Hepatocyte (in vitro differentiated cells): Measurements from ENCODE around the gene FBP1. TPM values are rescaled to one million over a fixed set of nuclear protein-coding genes. Genes with fewer than 3 reads are reported as not detected.

Source experiments
- DNase-seq: peaks from one replicate; pipeline ENCODE4 v3.0.0-alpha.2; 2016; ENCODE audit warnings: low spot score
- H2AFZ ChIP-seq: fragments of 200-600 bp; sonication (generic); 2 replicates; pipeline ENCODE4 v1.6.0; 2016; ENCODE audit warnings: antibody characterized with exemption, mild to moderate bottlenecking
- H3K27ac ChIP-seq: fragments of 200-600 bp; sonication (generic); 2 replicates; pipeline ENCODE4 v1.5.1; 2016; ENCODE audit warnings: mild to moderate bottlenecking
- H3K27me3 ChIP-seq: fragments of 200-600 bp; sonication (generic); 2 replicates; pipeline ENCODE4 v1.6.1; 2016
- H3K36me3 ChIP-seq: fragments of 200-600 bp; sonication (generic); replicated peaks from 2 replicates; pipeline ENCODE4 v1.5.1; 2016; ENCODE audit warnings: low read depth; ENCODE audit not compliant: insufficient read depth
- H3K4me1 ChIP-seq: fragments of 200-600 bp; sonication (generic); 2 replicates; pipeline ENCODE4 v1.5.1; 2016; ENCODE audit warnings: mild to moderate bottlenecking, moderate library complexity; ENCODE audit not compliant: insufficient read depth
- H3K4me2 ChIP-seq: fragments of 200-600 bp; sonication (generic); 2 replicates; pipeline ENCODE4 v1.6.0; 2016
- H3K4me3 ChIP-seq: fragments of 200-600 bp; sonication (generic); 2 replicates; pipeline ENCODE4 v1.5.1; 2016; ENCODE audit warnings: mild to moderate bottlenecking
- H3K79me2 ChIP-seq: fragments of 200-600 bp; sonication (generic); 2 replicates; pipeline ENCODE4 v1.6.0; 2017; ENCODE audit warnings: mild to moderate bottlenecking
- H3K9me2 ChIP-seq: fragments of 200-600 bp; sonication (generic); replicated peaks from 2 replicates; pipeline ENCODE4 v1.6.0; 2017; ENCODE audit warnings: mild to moderate bottlenecking; ENCODE audit not compliant: insufficient read depth
- H3K9me3 ChIP-seq: fragments of 200-600 bp; sonication (generic); 2 replicates; pipeline ENCODE4 v1.5.1; 2016; ENCODE audit warnings: low read depth, mild to moderate bottlenecking
- H4K20me1 ChIP-seq: fragments of 200-600 bp; sonication (generic); 2 replicates; pipeline ENCODE4 v1.6.0; 2016; ENCODE audit warnings: mild to moderate bottlenecking; ENCODE audit not compliant: insufficient read depth, poor library complexity, severe bottlenecking
- EZH2 ChIP-seq: fragments of 200-600 bp; sonication (generic); IDR thresholded peaks from 2 replicates; pipeline ENCODE4 v1.6.1; 2016; ENCODE audit warnings: antibody characterized with exemption, mild to moderate bottlenecking, borderline replicate concordance
- EZH2phosphoT487 ChIP-seq: fragments of 200-600 bp; sonication (generic); IDR thresholded peaks from one replicate; pipeline ENCODE4 v1.6.1; 2018; ENCODE audit warnings: antibody characterized with exemption, mild to moderate bottlenecking, low read depth, moderate library complexity; ENCODE audit not compliant: unreplicated experiment, severe bottlenecking
- WGBS: methylation state at CpG from one replicate; pipeline ENCODE4 v1.1.6; 2016; ENCODE audit warnings: low lambda C conversion rate; ENCODE audit errors: missing lambda C conversion rate; 5-methylcytosine and 5-hydroxymethylcytosine counted together
- polyA plus RNA-seq: library from polyadenylated mRNA; unstranded; fragments of >200 nt; fragmentation: Nextera tagmentation; extraction: Ambion mirVana; gene quantifications from 2 replicates; pipeline ENCODE4 v1.2.1, GENCODE V29; 2016
- total RNA-seq: library from RNA; depleted of rRNA; stranded (reverse); fragments of >200 nt; gene quantifications from 2 replicates; pipeline ENCODE4 v1.2.3, GENCODE V29; 2014
- TF ChIP-seq, protein P1 (sequence below): fragments of 200-600 bp; sonication (generic); IDR thresholded peaks from 2 replicates; pipeline ENCODE4 v1.5.1; 2016; ENCODE audit warnings: antibody characterized with exemption, mild to moderate bottlenecking; ENCODE audit not compliant: poor library complexity

The FBP1 gene
- total and polyA plus RNA-seq, 2 experiments from 2014 or later, result 31.2 to 65.3 TPM

DNA sequence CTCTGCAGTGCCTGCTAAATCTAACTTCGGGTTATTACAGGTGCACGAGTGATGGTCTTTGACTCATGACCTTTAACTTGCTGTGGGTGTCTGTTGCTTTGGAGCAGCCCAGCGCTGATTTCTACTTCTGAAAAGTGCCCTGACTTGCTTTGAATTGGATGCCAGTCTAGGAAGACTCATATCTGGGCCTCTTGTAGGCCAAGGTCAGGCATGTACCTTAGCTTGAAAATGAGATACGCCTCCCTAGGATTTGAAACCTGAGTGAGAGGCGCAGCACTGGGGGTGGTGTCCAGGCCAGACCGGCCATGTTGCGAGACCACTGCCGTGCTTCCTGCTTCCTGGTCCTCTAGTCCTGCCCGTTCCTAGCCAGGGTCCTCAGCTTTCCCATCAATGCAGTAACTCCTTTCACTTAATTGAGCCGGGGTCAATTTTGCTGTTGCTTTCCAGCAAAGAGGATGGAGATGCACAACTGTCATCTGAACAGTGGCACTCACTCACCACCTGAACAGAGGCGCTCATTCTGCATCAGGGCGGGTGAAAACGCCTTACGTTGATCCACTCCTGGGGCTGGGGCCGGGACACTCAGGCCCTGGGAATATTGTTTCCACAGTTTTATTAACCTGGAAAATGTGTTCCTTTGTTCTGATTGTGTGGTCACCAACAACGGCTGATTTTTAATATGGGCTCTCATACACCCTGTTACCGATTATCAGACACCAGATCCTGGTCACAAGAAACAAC, 70.2 kb downstream of the FBP1 start:
- no peak overlapping the region for H3K4me2 ChIP-seq
- H3K9me2 ChIP-seq, result no peaks in the 10 kb centered on the region
- no peaks in the 10 kb centered on the region for H3K36me3 ChIP-seq
- WGBS, result 94% methylated on average over 17 of the region's 17 CpGs
- no peaks in the 10 kb centered on the region for H4K20me1 ChIP-seq
- H3K27me3 ChIP-seq, result no peaks in the 10 kb centered on the region
- no peaks in the 10 kb centered on the region for H3K79me2 ChIP-seq
- no peaks in the 10 kb centered on the region for H3K9me3 ChIP-seq
- TF ChIP-seq EZH2 (no peak), EZH2phosphoT487 (no peak)
- TF ChIP-seq, protein P1, sequence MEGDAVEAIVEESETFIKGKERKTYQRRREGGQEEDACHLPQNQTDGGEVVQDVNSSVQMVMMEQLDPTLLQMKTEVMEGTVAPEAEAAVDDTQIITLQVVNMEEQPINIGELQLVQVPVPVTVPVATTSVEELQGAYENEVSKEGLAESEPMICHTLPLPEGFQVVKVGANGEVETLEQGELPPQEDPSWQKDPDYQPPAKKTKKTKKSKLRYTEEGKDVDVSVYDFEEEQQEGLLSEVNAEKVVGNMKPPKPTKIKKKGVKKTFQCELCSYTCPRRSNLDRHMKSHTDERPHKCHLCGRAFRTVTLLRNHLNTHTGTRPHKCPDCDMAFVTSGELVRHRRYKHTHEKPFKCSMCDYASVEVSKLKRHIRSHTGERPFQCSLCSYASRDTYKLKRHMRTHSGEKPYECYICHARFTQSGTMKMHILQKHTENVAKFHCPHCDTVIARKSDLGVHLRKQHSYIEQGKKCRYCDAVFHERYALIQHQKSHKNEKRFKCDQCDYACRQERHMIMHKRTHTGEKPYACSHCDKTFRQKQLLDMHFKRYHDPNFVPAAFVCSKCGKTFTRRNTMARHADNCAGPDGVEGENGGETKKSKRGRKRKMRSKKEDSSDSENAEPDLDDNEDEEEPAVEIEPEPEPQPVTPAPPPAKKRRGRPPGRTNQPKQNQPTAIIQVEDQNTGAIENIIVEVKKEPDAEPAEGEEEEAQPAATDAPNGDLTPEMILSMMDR, result no peak
- no peak overlapping the region for H3K4me3 ChIP-seq
- no peak for DNase-seq
- H3K27ac ChIP-seq, result no peak overlapping the region
- no peak overlapping the region for H2AFZ ChIP-seq
- H3K4me1 ChIP-seq, result no peaks in the 10 kb centered on the region

DNA sequence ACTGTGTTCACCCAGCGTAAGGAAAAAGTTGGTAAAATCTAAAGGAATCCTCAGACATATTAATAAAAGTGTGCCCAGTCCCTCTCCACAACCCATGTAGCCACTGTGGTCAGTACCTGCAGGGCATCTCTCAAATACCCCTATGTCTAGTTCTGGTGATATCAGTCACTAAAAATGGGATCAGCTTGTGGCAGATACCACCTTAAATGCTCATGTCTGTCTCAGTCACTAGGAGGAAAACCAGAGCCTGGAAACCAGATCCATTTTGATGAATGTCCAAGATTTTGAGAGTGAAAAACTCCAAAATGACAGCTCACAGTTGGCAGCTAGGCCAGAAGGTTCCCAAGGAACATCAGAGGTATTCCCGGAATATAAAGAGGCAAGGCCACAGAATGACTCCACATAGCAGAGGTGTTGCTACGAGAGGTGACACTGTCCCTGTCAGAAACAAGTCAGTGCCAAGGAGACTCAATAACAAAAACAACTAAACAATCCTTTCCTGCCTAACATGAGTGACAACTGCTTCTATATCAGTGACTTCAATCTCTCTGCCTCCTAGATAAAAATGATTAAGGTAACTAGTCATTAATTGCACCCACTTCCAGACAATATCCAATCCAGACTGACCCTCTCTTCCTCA, 70.9 kb downstream of the FBP1 start:
- no peak overlapping the region for H3K4me3 ChIP-seq
- 81% methylated on average over 3 of the region's 3 CpGs for WGBS
- H3K4me2 ChIP-seq, result no peak overlapping the region
- no peaks in the 10 kb centered on the region for H3K36me3 ChIP-seq
- no peaks in the 10 kb centered on the region for H3K9me2 ChIP-seq
- no peak overlapping the region for H3K27ac ChIP-seq
- DNase-seq, result no peak
- H3K9me3 ChIP-seq, result no peaks in the 10 kb centered on the region
- H3K79me2 ChIP-seq, result no peaks in the 10 kb centered on the region
- TF ChIP-seq, protein P1, result no peak
- no peaks in the 10 kb centered on the region for H4K20me1 ChIP-seq
- H2AFZ ChIP-seq, result no peak overlapping the region
- no peaks in the 10 kb centered on the region for H3K27me3 ChIP-seq
- no peaks in the 10 kb centered on the region for H3K4me1 ChIP-seq

DNA sequence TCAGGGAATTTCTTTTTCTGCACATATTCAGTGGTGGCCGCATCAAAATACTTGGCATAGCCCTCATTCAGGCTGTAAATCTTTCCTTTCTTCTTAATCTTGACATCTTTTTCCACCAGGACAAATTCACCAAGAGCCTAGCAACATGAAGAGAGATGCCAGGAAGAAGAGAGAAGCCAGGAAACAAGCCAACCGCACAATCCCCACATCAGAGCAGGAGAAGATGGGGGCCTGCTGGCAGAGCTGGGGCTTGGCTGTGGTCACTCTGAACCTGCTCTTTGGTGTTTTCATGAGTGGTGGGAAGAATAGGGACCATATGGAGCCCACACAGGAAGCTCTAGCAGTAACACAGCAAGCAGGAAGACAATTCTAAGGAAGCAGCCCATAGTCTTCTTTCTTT, 72.0 kb downstream of the FBP1 start:
- no peak overlapping the region for H3K27ac ChIP-seq
- H2AFZ ChIP-seq, result no peak overlapping the region
- 100% methylated on average over 2 of the region's 2 CpGs for WGBS
- DNase-seq, result no peak
- no peak overlapping the region for H3K4me3 ChIP-seq
- no peaks in the 10 kb centered on the region for H3K9me3 ChIP-seq
- no peaks in the 10 kb centered on the region for H3K79me2 ChIP-seq
- H3K36me3 ChIP-seq, result no peaks in the 10 kb centered on the region
- no peaks in the 10 kb centered on the region for H3K4me1 ChIP-seq
- H3K27me3 ChIP-seq, result no peaks in the 10 kb centered on the region
- no peaks in the 10 kb centered on the region for H4K20me1 ChIP-seq
- TF ChIP-seq, protein P1, result no peak
- TF ChIP-seq EZH2, result no peak
- no peak for TF ChIP-seq EZH2phosphoT487
- no peaks in the 10 kb centered on the region for H3K9me2 ChIP-seq
- no peak overlapping the region for H3K4me2 ChIP-seq
